Measurements from ENCODE around the gene CD200.
"Not testable (repeated sequence)": the region's sequence is repeated elsewhere in the genome, so short reads cannot be mapped to it uniquely, and the experiment has no call there.

CD200 gene

DNA sequence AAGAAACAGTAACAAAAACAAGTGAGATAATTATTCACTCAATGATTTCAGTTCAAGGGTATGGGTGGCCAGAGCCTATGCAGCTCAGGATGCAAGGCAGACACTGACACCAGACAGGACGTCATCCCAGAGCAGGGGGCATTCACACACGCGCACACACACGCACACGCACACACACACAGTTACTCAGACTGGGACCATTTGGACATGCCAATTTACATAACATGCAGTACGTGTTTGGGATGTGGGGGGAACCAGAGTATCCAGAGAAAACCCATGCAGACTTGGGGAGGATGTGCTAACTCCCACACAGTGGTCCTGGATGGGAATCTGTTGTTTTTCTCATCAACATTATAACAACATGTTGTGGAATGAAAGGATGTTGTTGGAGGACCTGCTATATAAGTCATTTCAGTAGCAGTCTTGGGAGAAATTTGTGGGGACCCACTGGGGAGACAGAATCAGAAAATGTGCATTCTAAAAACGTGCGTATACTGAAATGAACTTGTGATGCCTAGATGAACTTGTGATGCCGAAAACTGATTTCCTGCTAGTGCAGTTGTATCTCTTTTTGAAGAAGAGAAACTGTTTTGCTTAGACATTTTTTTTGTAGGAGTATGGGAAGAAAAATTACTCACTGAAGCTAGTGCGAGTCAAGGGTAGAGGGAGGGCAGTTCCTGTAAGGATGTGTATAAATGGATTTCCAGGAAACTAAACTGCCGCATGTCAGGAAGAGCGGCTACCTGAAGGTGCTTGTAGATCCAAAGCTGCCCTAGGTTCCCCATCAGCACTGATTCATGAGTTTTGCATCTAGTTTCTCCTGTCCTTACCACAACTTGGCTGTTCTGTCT is 25.2 kb downstream of the CD200 start:
- DNase-seq (ENCODE audit: low read depth in 2 of 3, low spot score in 2 of 3), result no peak

DNA sequence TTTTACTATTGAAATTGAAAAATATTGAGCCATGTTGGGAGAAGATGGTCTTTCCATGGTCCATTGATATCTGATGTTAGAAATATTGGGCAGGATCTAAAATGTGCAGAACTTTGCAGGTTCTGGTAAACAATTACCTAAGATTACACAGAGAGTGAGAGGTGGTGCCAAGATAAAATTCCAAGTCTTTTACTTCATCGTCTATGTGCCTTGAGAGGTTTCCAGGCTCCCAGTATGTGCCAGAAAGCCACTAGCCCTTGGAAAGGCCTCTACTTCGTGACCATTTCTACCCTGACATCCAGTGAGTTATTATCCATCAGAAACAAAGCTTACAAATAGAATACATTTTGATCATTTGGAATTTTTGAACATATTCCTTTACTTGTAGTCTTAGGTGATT is 27.6 kb downstream of the CD200 start:
- DNase-seq (ENCODE audit: low read depth in 2 of 3, low spot score in 2 of 3), result no peak

DNA sequence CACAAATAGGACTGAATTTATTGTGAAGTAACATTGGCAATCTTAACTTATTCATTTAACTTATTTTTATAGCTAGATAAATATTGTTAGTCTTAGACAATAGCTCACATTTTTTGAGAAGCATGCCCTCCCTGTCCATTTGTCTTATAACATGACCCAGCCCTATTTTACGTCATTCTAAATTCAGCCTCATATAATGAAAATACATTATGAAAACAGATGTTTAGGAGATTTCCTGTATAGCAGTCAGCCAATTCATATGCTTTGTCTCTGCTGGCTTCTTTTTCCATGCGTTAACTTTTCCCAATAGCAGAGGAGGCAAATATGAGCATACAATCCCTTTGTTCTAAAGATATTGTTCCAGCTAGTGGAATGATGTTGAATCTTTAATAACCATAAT is 29.3 kb downstream of the CD200 start:
- DNase-seq (ENCODE audit: low read depth in 2 of 3, low spot score in 2 of 3), result no peak

- DNase-seq (ENCODE audit: low read depth in 2 of 3, low spot score in 2 of 3), result no peak
Measured at GRCh38 chr3:112364291-112364690, 31.3 kb downstream of the CD200 start.

DNA sequence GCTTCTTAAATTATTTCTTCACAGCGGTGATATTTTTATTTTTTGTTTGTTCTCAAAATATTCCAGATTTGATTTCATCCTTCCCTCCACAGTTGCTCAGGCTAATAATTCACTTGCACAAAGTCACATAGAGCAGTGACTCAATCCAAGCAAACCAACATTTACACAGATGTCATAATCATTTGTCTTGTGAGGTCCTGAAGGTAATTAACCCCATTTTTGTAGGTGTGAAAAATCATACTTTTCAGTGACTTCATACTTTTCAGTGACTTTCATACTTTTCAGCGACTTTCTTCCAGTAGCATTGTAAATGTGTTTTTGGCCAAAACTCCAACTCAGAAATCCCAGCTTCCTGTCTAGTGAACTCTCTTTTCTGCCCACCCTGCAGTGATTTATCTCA is 32.1 kb downstream of the CD200 start:
- DNase-seq (ENCODE audit: low read depth in 2 of 3, low spot score in 2 of 3), result no peak

GRCh38 chr3:112365636-112366035 is 32.7 kb downstream of the CD200 start:
- no peak for DNase-seq (ENCODE audit: low read depth in 2 of 3, low spot score in 2 of 3)

- no peak for DNase-seq (ENCODE audit: low read depth in 2 of 3, low spot score in 2 of 3)
Measured at GRCh38 chr3:112366522-112366921, 33.6 kb downstream of the CD200 start.

DNA sequence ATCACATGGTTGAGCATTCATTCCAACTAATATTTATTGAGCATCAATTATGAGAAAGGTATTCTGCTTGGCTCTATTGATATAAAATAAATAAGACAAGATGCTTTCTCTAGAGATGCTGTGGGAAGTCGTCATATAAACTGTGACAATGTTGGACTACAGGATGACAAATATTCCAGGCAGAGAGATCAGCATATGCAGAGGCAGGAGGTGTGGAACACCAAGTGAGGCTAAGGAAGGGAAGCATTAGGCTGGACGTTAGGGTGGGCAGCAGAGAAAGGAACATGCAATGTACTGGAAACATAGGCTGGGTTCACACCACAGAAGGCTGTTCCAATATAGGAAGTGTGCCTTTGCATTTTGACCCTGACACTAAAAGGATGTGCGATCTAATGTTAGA is 38.6 kb downstream of the CD200 start:
- DNase-seq (ENCODE audit: low read depth in 2 of 3, low spot score in 2 of 3), result no peak

DNA sequence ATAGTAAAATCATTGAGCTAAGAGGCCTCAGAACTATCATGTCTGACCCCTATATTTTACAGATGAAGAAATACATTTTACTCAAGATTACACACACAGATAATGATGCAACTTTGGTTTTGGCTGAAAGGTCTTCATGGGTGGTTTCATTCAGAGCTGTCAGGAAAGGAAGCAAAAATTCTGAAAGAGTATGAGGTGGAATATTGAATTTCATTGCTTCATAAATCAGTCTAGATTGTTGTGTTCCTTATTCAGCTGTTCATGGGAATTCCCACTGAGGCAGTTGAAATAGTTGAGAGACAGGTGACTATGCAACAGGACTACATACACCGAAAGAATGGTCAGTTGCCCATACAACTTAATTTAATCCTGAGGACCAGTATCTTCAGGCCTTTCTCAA is 39.4 kb downstream of the CD200 start:
- no peak for DNase-seq (ENCODE audit: low read depth in 2 of 3, low spot score in 2 of 3)

- DNase-seq (ENCODE audit: low read depth in 2 of 3, low spot score in 2 of 3), result no peak
Measured at GRCh38 chr3:112373476-112373875, 40.5 kb downstream of the CD200 start.

- no peak for DNase-seq (ENCODE audit: low read depth in 2 of 3, low spot score in 2 of 3)
Measured at GRCh38 chr3:112373924-112374323, 41.0 kb downstream of the CD200 start.

- no peak for DNase-seq (ENCODE audit: low read depth in 2 of 3, low spot score in 2 of 3)
Measured at GRCh38 chr3:112374333-112374734, 41.4 kb downstream of the CD200 start.

- DNase-seq (ENCODE audit: low read depth in 2 of 3, low spot score in 2 of 3), result no peak
Measured at GRCh38 chr3:112375117-112375516, 42.2 kb downstream of the CD200 start.

GRCh38 chr3:112376241-112376911 is 43.4 kb downstream of the CD200 start:
- DNase-seq (ENCODE audit: low read depth in 2 of 3, low spot score in 2 of 3), result no peak

GRCh38 chr3:112376992-112377391 is 44.0 kb downstream of the CD200 start:
- no peak for DNase-seq (ENCODE audit: low read depth in 2 of 3, low spot score in 2 of 3)

- DNase-seq (ENCODE audit: low read depth in 2 of 3, low spot score in 2 of 3), result no peak
Measured at GRCh38 chr3:112377568-112378071, 44.7 kb downstream of the CD200 start.

DNA sequence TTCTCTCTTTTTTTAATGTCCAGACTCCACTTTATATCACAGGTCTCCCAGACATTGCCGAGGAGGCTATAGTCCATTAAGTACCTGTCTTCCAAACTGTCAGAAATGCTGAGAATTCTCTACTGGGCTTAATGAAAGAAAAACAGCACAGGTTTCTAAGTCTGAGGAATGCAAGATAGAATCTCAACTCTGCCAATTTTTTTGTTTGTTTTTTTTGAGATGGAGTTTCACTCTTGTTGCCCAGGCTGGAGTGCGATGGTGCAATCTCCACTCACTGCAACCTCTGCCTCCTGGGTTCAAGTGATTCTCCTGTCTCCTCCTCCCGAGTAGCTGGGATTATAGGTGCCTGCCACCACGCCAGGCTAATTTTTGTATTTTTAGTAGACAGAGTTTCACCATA is 45.4 kb downstream of the CD200 start:
- not testable (repeated sequence) for DNase-seq (ENCODE audit: low read depth in 2 of 3, low spot score in 2 of 3)

GRCh38 chr3:112379020-112379690 is 46.2 kb downstream of the CD200 start:
- no peak for DNase-seq (ENCODE audit: low read depth in 2 of 3, low spot score in 2 of 3)

DNA sequence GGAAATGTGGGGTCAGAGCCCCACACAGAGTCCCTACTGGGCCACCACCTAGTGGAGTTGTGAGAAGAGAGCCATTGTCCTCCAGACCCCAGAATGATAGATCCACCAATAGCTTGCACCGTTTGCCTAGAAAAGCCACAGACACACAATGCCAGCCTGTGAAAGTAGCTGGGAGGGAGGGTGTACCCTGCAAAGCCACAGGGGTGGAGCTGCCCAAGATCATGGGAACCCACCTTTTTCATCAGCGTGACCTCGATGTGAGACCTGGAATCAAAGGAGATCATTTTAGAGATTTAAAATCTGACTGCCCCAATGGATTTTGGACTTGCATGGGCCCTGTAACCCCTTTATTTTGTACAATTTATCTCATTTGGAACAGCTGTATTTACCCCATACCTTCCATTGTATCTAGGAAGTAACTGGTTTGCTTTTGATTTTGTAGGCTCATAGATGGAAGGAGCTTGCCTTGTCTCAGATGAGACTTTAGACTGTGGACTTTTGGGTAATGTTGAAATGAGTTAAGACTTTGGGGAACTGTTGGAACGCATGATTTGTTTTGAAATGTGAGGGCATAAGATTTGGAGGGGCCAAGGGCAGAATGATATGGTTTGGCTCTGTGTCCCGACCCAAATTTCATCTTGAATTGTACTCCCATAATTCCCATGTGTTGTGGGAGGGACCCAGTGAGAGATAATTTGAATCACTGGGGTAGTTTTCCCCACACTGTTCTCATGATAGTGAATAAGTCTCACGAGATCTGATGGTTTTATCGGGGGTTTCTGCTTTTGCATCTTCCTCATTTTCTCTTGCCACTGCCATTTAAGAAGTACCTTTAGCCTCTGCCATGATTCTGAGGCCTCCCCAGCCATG is 49.0 kb downstream of the CD200 start:
- DNase-seq (ENCODE audit: low read depth in 2 of 3, low spot score in 2 of 3), result no peak

GRCh38 chr3:112382543-112383160 is 49.7 kb downstream of the CD200 start:
- DNase-seq (ENCODE audit: low read depth in 2 of 3, low spot score in 2 of 3), result no peak
